BE2C (cell line): ENCODE data around the gene MAP4K4.

Experiments
- DNase-seq: peaks from one replicate; pipeline ENCODE4 v3.0.0-alpha.2; 2020
- H3K27me3 ChIP-seq: fragments of 250-450 bp; sonication (Bioruptor Pico); 2 replicates; pipeline ENCODE4 v1.5.1; 2020; ENCODE audit warnings: mild to moderate bottlenecking
- H3K36me3 ChIP-seq: fragments of 250-450 bp; sonication (Bioruptor Pico); 2 replicates; pipeline ENCODE4 v1.5.1; 2020; ENCODE audit warnings: mild to moderate bottlenecking
- H3K4me1 ChIP-seq: fragments of 250-450 bp; sonication (Bioruptor Pico); 2 replicates; pipeline ENCODE4 v1.5.1; 2020
- H3K4me3 ChIP-seq: 2 replicates; pipeline ENCODE4 v1.5.1; 2011; ENCODE audit warnings: low read depth, low read length
- H3K9me3 ChIP-seq: fragments of 250-450 bp; sonication (Bioruptor Pico); 2 replicates; pipeline ENCODE4 v1.5.1; 2020
- TF ChIP-seq, protein P1 (sequence below): IDR thresholded peaks from 2 replicates; pipeline ENCODE4 v1.5.1; 2012; ENCODE audit warnings: mild to moderate bottlenecking, low read depth, low read length

Gene MAP4K4

DNA sequence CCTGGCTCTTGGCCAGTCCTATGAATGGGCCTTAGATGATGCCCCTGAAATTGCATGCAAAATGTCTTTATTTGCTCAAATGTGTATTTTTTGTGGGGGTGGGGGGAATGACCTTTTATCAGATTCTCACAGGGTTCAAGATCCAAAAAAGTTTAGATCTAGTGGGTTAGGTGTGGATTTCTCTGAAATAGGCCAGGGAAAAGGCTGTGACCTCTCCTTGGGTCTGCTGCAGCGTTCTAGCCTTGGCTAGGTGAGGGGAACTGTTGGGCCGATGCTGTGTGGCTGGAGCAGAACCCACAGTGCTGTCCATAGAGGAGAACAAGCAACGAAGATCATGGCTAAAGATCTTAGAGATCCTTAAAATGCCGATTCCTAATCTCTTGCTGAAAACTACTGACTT is 163.9 kb downstream of the MAP4K4 start:
- no peaks in the 10 kb centered on the region for H3K36me3 ChIP-seq
- no peak overlapping the region for H3K4me3 ChIP-seq

DNA sequence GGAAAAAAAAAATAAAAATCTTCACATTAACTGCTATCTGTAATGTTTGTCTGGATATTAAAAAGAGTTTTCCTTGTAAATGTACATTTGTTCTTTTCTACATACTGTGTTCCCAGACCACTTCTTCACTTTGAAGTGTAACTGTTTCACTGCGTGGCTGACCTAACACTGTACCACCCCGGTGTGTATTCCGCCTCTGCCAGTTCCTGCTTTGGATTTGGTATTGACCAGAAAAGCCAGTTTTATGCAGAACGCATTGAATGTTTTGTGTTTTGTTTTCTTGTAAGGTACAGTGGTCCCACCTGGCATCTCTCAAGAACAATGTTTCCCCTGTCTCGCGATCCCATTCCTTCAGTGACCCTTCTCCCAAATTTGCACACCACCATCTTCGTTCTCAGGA is 166.0 kb downstream of the MAP4K4 start:
- H3K27me3 ChIP-seq = no peaks in the 10 kb centered on the region
- no peak for DNase-seq
- no peaks in the 10 kb centered on the region for H3K9me3 ChIP-seq
- H3K4me1 ChIP-seq = no peaks in the 10 kb centered on the region
- TF ChIP-seq, protein P1, sequence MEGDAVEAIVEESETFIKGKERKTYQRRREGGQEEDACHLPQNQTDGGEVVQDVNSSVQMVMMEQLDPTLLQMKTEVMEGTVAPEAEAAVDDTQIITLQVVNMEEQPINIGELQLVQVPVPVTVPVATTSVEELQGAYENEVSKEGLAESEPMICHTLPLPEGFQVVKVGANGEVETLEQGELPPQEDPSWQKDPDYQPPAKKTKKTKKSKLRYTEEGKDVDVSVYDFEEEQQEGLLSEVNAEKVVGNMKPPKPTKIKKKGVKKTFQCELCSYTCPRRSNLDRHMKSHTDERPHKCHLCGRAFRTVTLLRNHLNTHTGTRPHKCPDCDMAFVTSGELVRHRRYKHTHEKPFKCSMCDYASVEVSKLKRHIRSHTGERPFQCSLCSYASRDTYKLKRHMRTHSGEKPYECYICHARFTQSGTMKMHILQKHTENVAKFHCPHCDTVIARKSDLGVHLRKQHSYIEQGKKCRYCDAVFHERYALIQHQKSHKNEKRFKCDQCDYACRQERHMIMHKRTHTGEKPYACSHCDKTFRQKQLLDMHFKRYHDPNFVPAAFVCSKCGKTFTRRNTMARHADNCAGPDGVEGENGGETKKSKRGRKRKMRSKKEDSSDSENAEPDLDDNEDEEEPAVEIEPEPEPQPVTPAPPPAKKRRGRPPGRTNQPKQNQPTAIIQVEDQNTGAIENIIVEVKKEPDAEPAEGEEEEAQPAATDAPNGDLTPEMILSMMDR = no peak
- H3K36me3 ChIP-seq = no peaks in the 10 kb centered on the region
- H3K4me3 ChIP-seq = no peak overlapping the region

More for the DNA sequence above, 163.9 kb downstream of the MAP4K4 start:
- Histone ChIP-seq H3K9me3 (no peaks in the 10 kb centered on the region), H3K4me1 (no peaks in the 10 kb centered on the region), H3K27me3 (no peaks in the 10 kb centered on the region)
- TF ChIP-seq, protein P1 = no peak
- no peak for DNase-seq

DNA sequence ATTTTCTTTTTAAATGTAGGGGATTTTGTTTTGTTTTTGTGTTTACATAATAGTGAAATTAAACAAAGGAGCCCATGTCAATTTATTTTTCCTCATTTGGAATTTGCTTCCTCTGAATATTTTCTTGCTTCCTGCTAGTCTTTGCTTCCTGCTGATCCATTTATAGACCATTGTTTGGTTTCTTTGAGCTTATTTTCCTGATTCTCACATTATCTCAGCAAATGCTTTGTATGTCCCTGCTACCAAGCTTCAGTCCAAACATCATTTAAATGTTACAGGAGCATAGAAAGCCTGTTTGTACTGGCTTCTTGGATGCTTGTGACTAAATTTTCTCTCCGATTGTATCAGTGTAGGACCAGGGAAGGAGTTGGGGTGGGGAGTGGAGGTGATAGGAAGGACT is 166.9 kb downstream of the MAP4K4 start:
- TF ChIP-seq, protein P1 = no peak
- no peaks in the 10 kb centered on the region for H3K4me1 ChIP-seq
- H3K4me3 ChIP-seq = no peak overlapping the region
- H3K27me3 ChIP-seq = no peaks in the 10 kb centered on the region
- H3K36me3 ChIP-seq = no peaks in the 10 kb centered on the region
- DNase-seq = no peak
- no peaks in the 10 kb centered on the region for H3K9me3 ChIP-seq

DNA sequence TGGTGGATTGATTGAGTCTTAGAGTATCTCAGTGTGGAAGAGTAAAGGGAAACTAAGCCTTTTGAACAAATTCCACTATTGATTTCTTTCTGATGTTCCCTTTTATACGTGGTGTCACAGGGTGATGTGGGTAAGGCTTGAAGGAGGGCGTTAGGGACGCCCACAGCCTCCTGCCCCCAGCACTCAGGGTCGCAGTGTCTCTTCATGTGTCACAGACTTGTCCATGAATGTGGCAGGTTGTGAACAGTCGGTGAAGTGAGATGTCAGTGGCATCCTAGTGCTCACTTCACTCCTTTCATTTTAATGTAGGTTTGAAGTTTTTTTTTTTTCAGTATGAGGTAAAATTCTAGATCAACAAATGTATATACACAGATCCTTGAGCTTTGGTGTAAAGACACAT is 171.0 kb downstream of the MAP4K4 start:
- no peak for DNase-seq
- Histone ChIP-seq H3K9me3 (no peaks in the 10 kb centered on the region), H3K4me1 (no peaks in the 10 kb centered on the region), H3K36me3 (no peaks in the 10 kb centered on the region), H3K4me3 (no peak overlapping the region), H3K27me3 (no peaks in the 10 kb centered on the region)
- TF ChIP-seq, protein P1 = no peak

DNA sequence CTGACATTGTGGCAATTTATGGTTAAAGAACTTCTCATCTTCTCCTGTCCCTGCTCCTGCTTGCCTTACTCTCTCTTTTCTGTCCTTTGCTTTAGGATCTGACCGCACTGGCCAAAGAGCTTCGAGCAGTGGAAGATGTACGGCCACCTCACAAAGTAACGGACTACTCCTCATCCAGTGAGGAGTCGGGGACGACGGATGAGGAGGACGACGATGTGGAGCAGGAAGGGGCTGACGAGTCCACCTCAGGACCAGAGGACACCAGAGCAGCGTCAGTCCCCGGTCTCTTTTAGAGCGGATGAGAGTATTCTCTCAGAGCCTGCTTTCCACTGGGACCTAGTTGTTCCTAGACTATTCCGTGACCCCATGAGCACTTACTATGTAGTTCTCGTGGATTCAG is 172.0 kb downstream of the MAP4K4 start:
- H3K9me3 ChIP-seq = no peaks in the 10 kb centered on the region
- H3K36me3 ChIP-seq = peaks cover 3% of the 10 kb centered on the region
- no peaks in the 10 kb centered on the region for H3K4me1 ChIP-seq
- no peaks in the 10 kb centered on the region for H3K27me3 ChIP-seq
- TF ChIP-seq, protein P1 = no peak
- no peak for DNase-seq
- no peak overlapping the region for H3K4me3 ChIP-seq

DNA sequence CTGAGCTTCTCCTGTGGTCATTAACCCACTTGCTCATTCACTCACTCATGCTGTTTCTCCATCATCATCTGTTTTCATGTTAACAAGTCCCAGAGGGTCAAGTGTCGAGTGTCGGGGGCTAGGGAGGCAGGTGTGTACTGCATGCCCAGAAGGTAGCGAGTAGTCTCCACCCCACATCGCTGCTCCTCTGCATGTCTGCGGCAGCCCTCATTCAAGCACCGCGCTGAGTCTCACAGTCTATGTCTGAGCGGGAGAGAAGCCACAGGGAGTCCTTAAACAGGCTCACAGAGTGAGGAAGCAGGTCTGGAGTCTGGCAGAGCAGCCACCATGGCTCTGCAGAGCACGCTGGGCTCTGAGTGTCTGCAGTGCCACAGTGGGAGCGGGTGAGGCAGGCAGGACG is 172.9 kb downstream of the MAP4K4 start:
- H3K27me3 ChIP-seq = no peaks in the 10 kb centered on the region
- no peak overlapping the region for H3K4me3 ChIP-seq
- no peaks in the 10 kb centered on the region for H3K4me1 ChIP-seq
- DNase-seq = no peak
- peaks cover 3% of the 10 kb centered on the region for H3K36me3 ChIP-seq
- TF ChIP-seq, protein P1 = no peak
- H3K9me3 ChIP-seq = no peaks in the 10 kb centered on the region
